ENCODE data around the gene ANXA3. TPM values are rescaled to one million over a fixed set of nuclear protein-coding genes. Genes with fewer than 3 reads are reported as not detected.

Gene ANXA3
- total RNA-seq, 2 experiments from 2014 or later = 2.9 to 4.2 TPM

DNA sequence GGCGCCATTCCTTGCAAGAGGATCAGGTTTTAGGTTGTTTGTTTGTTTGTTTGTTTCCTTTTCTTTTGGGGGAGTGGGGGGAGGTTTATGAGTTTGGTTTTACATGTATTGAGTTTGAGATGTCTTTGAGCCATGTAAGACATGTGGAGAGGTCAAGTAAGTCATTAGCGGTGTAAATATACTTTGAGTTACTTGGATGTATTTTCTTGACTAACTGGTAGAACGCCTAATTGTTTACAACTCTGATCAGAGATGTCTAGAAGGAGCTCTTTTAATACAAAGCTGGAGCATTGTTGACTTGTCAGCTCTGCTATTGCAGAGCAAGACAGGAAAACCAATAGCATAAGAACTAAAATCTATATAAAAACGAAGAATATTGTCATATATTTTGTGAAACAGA, 57.1 kb downstream of the ANXA3 start:
- H3K27me3 Mint-ChIP-seq (ENCODE audit: low read depth) = no peaks in the 10 kb centered on the region
- no peaks in the 10 kb centered on the region for H3K36me3 Mint-ChIP-seq (ENCODE audit: low read depth)
- CTCF ChIA-PET = interaction anchor here (0.7 to 1.8 kb wide), 4 partner anchors 8 to 255 kb away, joined by 3 to 6 read pairs (median 3); no protein-coding TSS in a partner anchor
- H3K4me3 Mint-ChIP-seq = no peak overlapping the region
- no peak for ATAC-seq
- H3K4me1 Mint-ChIP-seq (ENCODE audit: low read depth) = peaks cover 30% of the 10 kb centered on the region
- H3K9me3 Mint-ChIP-seq (ENCODE audit: insufficient read depth) = no peaks in the 10 kb centered on the region
- DNase-seq = no peak
- POLR2A ChIA-PET = no interaction called here
- no peak overlapping the region for H3K27ac Mint-ChIP-seq

DNA sequence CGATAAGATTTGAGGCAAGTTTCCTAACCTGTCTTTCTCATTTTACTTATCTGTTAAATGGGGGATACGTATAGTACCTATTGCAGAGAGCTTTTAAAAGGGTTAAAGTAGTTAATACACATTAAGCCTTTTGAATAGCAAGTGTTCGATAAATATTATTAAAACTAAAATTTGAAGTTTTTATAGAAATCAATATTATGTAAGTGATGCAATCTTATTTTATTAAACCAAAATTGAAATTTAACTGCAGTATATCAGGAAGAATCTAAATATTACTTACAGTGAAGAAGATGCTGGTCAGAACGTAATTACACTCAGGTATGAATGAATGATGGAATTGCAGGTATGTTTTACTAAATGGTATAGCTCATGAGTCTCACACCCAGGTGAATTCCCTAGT, 58.0 kb downstream of the ANXA3 start:
- ATAC-seq (no peak), DNase-seq (no peak)
- H3K9me3 Mint-ChIP-seq (ENCODE audit: insufficient read depth) = no peaks in the 10 kb centered on the region
- CTCF ChIA-PET = interaction anchor here (1.2 to 5.2 kb wide), 4 partner anchors 31 to 254 kb away, joined by 3 to 39 read pairs (median 4); no protein-coding TSS in a partner anchor
- peaks cover 35% of the 10 kb centered on the region for H3K4me1 Mint-ChIP-seq (ENCODE audit: low read depth)
- POLR2A ChIA-PET = interaction anchor here (0.6 kb wide), 1 partner anchor 41 kb away, joined by 4 read pairs; no protein-coding TSS in a partner anchor
- H3K27ac Mint-ChIP-seq = no peak overlapping the region
- no peak overlapping the region for H3K4me3 Mint-ChIP-seq
- H3K27me3 Mint-ChIP-seq (ENCODE audit: low read depth) = no peaks in the 10 kb centered on the region
- H3K36me3 Mint-ChIP-seq (ENCODE audit: low read depth) = no peaks in the 10 kb centered on the region

DNA sequence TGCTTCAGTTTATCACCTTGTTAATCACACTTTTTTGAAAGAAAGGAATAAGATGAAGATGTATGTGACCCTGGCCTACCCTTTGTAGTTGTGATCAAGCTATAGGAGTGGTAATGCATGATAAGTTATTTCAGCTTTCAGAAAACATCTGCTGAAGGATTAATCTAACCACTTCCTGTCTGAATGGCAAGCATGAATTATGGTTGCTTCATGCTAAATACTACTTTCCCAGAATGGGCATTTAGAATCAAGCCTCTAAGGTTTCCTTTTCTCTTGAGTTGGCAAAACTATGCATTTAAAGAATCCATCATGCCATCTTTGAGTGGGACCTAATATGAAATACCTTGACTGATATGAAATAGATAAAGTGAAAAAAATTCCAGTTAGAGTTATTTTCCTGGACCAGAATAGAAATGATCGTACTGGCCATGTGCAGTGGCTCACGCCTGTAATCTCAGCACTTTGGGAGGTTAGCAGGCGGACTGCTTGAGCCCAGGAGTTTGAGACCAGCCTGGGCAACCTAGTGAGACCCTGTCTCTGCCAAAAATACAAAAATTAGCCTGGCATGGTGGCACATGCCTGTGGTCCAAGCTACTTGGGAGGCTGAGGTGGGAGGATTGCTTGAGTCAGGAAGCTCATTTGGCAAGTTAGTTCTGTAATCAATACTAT, 59.1 kb downstream of the ANXA3 start:
- DNase-seq (no peak), ATAC-seq (peak; percentile 62)
- Mint-ChIP-seq H3K4me3 (no peak overlapping the region), H3K27ac (peak overlapping the region; percentile 53), H3K27me3 (ENCODE audit: low read depth) (no peaks in the 10 kb centered on the region), H3K4me1 (ENCODE audit: low read depth) (peaks cover 37% of the 10 kb centered on the region), H3K9me3 (ENCODE audit: insufficient read depth) (no peaks in the 10 kb centered on the region), H3K36me3 (ENCODE audit: low read depth) (no peaks in the 10 kb centered on the region)
- ChIA-PET POLR2A (interaction anchor here (0.5 kb wide), 1 partner anchor 166 kb away, joined by 4 read pairs; no protein-coding TSS in a partner anchor), CTCF (interaction anchor here (0.6 to 5.2 kb wide), 9 partner anchors 13 to 652 kb away, joined by 3 to 39 read pairs (median 3); no protein-coding TSS in a partner anchor)

DNA sequence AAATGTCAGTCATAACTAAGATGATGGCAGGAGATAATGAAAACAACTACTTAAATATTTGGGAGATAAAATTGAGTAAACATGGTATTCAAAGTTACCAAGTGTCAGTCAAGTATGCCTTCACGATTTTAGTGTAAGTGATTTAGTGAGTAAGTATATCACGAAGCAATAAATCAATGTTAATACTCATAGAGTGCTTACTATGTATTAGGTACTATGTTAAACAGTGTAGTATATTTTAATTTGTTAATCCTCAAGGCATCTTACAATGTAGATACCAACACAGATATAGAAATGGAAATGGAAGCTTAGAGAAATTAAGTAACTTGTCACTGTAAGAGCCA, 59.6 kb downstream of the ANXA3 start:
- no peaks in the 10 kb centered on the region for H3K9me3 Mint-ChIP-seq (ENCODE audit: insufficient read depth)
- ATAC-seq (no peak), DNase-seq (no peak)
- ChIA-PET POLR2A (no interaction called here), CTCF (interaction anchor here (1.2 to 5.2 kb wide), 6 partner anchors 12 to 253 kb away, joined by 3 to 39 read pairs (median 4); no protein-coding TSS in a partner anchor)
- no peaks in the 10 kb centered on the region for H3K27me3 Mint-ChIP-seq (ENCODE audit: low read depth)
- H3K4me1 Mint-ChIP-seq (ENCODE audit: low read depth) = peaks cover 37% of the 10 kb centered on the region
- H3K36me3 Mint-ChIP-seq (ENCODE audit: low read depth) = no peaks in the 10 kb centered on the region
- peak overlapping the region; percentile 53 for H3K27ac Mint-ChIP-seq
- no peak overlapping the region for H3K4me3 Mint-ChIP-seq

DNA sequence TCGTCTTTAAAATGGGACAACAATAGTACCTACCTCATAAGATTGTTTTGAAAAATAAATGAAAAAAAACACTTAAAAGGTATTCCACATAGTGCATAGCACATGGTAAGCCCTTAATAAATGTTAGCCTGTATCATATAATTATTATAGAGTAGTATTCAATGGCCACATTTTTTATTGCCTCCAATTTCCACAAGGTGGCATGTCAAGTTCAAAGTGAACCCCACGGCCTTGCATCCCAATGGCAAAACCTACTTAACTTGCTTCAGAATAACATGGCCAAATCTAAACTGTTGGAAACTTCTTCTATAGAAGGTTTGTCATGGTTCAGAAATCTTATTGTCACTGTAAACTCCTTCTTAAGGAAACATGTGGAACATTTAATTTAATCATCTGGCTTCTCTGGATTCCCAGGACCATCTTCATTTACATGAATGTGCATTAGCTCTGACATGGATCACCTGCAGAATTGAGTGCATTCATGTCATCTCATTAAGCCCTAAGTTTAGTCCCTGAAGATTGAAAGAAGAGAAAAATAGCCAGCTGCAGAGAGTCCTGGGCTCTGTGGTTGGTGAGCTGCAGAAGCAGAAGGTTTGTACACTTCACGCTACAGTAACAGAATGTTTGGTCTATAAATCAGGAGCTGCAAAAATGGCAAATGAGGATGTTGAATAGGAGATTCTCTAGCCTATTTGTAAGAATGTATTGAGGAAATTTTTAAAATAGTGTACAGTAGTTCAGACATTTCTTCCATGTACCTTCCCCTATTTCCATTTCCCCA, 61.0 kb downstream of the ANXA3 start:
- H3K27ac Mint-ChIP-seq = no peak overlapping the region
- no peaks in the 10 kb centered on the region for H3K9me3 Mint-ChIP-seq (ENCODE audit: insufficient read depth)
- ChIA-PET POLR2A (interaction anchor here (1.5 kb wide), 1 partner anchor 21 kb away, joined by 3 read pairs; no protein-coding TSS in a partner anchor), CTCF (interaction anchor here (0.8 to 5.2 kb wide), 18 partner anchors 9 to 254 kb away, joined by 3 to 39 read pairs (median 4); partner anchors contain the start of gene BMP2K)
- H3K36me3 Mint-ChIP-seq (ENCODE audit: low read depth) = no peaks in the 10 kb centered on the region
- peak; percentile 60 for ATAC-seq
- H3K4me3 Mint-ChIP-seq = no peak overlapping the region
- H3K27me3 Mint-ChIP-seq (ENCODE audit: low read depth) = no peaks in the 10 kb centered on the region
- H3K4me1 Mint-ChIP-seq (ENCODE audit: low read depth) = peaks cover 42% of the 10 kb centered on the region
- peak; percentile 47 for DNase-seq

DNA sequence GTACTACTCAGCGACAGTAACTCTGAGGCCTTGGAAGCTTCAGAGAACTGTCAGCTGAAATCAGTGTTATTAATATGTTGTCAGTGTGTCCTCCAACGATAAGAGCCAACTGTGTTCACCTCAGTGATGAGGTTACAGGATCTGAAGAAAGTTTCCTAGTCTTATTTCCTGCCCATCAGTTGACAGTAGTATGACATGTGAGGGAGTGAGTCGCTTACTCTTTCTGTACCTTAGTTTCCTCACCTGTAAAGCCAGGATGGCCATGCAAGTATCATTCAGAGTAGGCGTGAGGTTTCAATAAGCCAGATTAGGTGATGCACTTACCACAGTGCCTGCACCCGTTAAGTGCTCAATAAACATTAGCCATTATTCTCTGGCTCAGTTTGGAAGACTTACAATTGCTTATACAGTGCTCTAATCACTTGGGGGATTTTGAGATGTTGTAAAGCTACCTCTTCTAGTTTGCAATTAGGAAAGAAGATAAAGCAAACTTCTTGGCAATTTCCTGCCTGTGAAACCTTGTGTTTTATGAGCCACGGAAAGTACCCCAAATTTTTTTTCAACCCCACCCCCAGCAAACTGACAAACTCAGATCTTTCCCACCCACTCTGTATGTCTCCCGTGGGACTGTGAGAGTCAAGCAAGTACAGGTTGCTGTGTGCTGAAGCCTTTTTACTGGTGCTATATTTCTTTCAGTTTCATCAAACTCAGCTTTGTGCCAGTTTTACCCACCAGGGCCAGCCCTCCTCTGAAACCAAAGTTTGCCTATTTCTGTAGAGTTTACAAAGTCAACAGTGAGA, 62.2 kb downstream of the ANXA3 start:
- ChIA-PET POLR2A (interaction anchor here (1.0 to 1.5 kb wide), 2 partner anchors 11 to 20 kb away, joined by 3 read pairs; no protein-coding TSS in a partner anchor), CTCF (interaction anchor here (0.8 to 5.2 kb wide), 19 partner anchors 10 to 253 kb away, joined by 3 to 39 read pairs (median 4); partner anchors contain the start of gene BMP2K)
- ATAC-seq (peak; percentile 43), DNase-seq (no peak)
- Mint-ChIP-seq H3K4me3 (no peak overlapping the region), H3K27ac (peak overlapping the region; percentile 41), H3K27me3 (ENCODE audit: low read depth) (no peaks in the 10 kb centered on the region), H3K9me3 (ENCODE audit: insufficient read depth) (no peaks in the 10 kb centered on the region), H3K36me3 (ENCODE audit: low read depth) (no peaks in the 10 kb centered on the region), H3K4me1 (ENCODE audit: low read depth) (peaks cover 47% of the 10 kb centered on the region)

DNA sequence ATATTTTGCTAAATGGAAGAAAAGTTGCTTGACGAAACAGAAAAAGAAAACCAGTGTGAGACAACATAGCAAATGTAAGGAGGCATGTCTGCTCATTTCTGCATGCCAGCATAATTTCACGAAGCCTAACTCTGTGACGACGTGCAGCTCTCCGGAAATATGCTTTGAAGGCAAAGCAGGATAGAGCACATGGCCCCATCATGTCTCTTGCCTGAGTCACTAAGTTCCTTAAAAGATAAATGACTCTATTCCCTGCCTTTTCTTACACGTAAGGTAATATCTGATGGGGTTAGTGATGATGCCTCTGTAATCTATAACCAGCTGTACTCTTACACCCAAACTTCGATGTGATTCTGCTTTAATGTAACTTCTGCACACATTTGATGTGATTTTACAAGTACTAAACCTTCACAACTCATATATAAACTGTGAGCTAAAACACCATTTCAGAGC, 64.5 kb downstream of the ANXA3 start:
- no peak overlapping the region for H3K27ac Mint-ChIP-seq
- no peaks in the 10 kb centered on the region for H3K36me3 Mint-ChIP-seq (ENCODE audit: low read depth)
- CTCF ChIA-PET = interaction anchor here (0.9 to 1.5 kb wide), 3 partner anchors 11 to 18 kb away, joined by 3 to 4 read pairs (median 3); no protein-coding TSS in a partner anchor
- H3K4me1 Mint-ChIP-seq (ENCODE audit: low read depth) = peaks cover 38% of the 10 kb centered on the region
- H3K27me3 Mint-ChIP-seq (ENCODE audit: low read depth) = no peaks in the 10 kb centered on the region
- DNase-seq (no peak), ATAC-seq (no peak)
- no peak overlapping the region for H3K4me3 Mint-ChIP-seq
- POLR2A ChIA-PET = interaction anchor here (0.8 kb wide), 1 partner anchor 160 kb away, joined by 3 read pairs; the partner anchor contains the start of gene BMP2K
- no peaks in the 10 kb centered on the region for H3K9me3 Mint-ChIP-seq (ENCODE audit: insufficient read depth)

DNA sequence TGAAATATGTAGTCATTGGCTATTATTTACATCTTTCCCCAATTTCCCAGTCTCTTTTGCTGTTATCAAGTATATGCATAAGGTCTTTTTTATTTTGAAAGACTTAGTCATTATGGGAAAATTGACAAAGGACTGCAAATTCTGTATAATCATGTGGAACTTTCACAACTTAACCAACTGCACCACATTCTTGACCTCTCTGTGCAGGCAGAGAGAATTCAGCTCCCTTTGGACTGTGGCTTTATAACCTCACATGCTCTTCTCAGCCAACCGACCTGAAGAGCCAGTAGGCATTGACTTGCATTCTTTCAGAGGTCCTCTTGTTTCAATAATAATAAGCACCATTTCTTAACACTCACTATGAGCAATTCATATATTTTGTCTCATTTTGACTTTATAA, 66.9 kb downstream of the ANXA3 start:
- Mint-ChIP-seq H3K27me3 (ENCODE audit: low read depth) (no peaks in the 10 kb centered on the region), H3K4me3 (no peak overlapping the region), H3K4me1 (ENCODE audit: low read depth) (peaks cover 27% of the 10 kb centered on the region), H3K36me3 (ENCODE audit: low read depth) (no peaks in the 10 kb centered on the region), H3K9me3 (ENCODE audit: insufficient read depth) (no peaks in the 10 kb centered on the region), H3K27ac (no peak overlapping the region)
- no peak for ATAC-seq
- DNase-seq = no peak
- CTCF ChIA-PET = no interaction called here
- POLR2A ChIA-PET = no interaction called here

DNA sequence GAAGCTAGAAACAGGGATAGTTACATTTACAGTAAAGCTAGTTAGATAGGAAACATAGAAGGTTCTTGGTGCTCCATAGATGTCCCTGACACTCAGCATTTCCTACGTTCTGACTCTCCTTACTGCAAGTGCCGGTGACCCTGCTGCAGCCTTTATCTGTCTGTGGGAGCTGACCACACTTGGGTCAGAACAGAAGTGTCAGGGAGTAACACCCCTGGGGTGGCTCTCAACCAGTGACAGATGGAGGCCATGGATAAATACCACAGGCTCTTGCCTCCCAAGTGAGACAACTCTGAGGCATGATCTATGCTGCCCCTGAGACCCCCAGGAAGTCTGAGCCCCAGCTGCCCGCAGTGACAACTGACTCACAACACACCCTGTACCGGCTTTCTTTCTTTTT, 69.8 kb downstream of the ANXA3 start:
- Mint-ChIP-seq H3K36me3 (ENCODE audit: low read depth) (no peaks in the 10 kb centered on the region), H3K27me3 (ENCODE audit: low read depth) (no peaks in the 10 kb centered on the region), H3K4me1 (ENCODE audit: low read depth) (peaks cover 19% of the 10 kb centered on the region), H3K4me3 (no peak overlapping the region), H3K9me3 (ENCODE audit: insufficient read depth) (no peaks in the 10 kb centered on the region), H3K27ac (no peak overlapping the region)
- CTCF ChIA-PET = interaction anchor here (4.6 kb wide), 1 partner anchor 8 kb away, joined by 19 read pairs; no protein-coding TSS in a partner anchor
- POLR2A ChIA-PET = no interaction called here
- DNase-seq (no peak), ATAC-seq (no peak)

DNA sequence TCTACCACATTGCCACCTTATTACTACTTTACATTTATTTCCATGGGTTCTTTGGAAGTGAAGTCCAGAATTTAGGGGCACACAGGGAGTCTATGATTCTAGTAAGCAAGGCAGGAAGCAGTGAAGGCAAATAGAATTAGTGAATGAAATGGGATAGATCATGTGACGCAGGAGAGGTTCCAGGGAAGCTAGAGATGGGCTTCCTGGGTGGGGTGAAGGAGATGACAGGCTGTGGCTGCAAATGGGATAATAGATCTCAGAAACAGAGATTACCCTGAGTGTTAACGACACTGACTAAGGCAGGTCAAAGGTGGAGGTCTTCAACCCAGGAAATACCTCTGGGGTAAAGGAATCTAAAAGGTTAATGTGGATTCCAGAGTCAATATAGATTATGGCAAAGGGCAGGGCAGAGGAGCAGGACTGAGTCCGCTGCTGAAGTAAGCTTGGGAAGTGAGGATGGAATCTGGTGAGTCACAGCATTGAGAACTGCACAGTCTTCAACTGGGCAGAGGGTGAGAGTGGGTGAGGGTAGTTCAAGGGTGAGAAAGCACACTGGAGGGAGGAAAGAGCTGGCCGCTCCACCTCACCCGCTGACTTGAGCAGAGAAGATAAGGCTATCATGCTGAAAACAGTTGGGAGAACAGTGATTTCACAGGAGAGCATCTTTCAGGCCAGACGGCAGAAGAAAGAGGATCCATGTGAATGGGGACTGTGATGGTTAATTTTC, 70.8 kb downstream of the ANXA3 start:
- no peaks in the 10 kb centered on the region for H3K36me3 Mint-ChIP-seq (ENCODE audit: low read depth)
- no peak for DNase-seq
- H3K4me3 Mint-ChIP-seq = no peak overlapping the region
- ATAC-seq = no peak
- H3K27ac Mint-ChIP-seq = no peak overlapping the region
- H3K27me3 Mint-ChIP-seq (ENCODE audit: low read depth) = no peaks in the 10 kb centered on the region
- H3K9me3 Mint-ChIP-seq (ENCODE audit: insufficient read depth) = no peaks in the 10 kb centered on the region
- ChIA-PET POLR2A (no interaction called here), CTCF (interaction anchor here (4.6 kb wide), 1 partner anchor 9 kb away, joined by 19 read pairs; no protein-coding TSS in a partner anchor)
- peaks cover 21% of the 10 kb centered on the region for H3K4me1 Mint-ChIP-seq (ENCODE audit: low read depth)
